ENCODE data around the gene S100A14. TPM values are rescaled to one million over a fixed set of nuclear protein-coding genes. Genes with fewer than 3 reads are reported as not detected.
A peak's percentile ranks its signal among the peaks of the same experiment; 100 is the strongest.

The S100A14 gene
- total and polyA plus RNA-seq, 2 of the 13 experiments (the other 11 are each of a cell fraction or from before 2014, with no cell fraction given), result 1.4 to 7.7 TPM

DNA sequence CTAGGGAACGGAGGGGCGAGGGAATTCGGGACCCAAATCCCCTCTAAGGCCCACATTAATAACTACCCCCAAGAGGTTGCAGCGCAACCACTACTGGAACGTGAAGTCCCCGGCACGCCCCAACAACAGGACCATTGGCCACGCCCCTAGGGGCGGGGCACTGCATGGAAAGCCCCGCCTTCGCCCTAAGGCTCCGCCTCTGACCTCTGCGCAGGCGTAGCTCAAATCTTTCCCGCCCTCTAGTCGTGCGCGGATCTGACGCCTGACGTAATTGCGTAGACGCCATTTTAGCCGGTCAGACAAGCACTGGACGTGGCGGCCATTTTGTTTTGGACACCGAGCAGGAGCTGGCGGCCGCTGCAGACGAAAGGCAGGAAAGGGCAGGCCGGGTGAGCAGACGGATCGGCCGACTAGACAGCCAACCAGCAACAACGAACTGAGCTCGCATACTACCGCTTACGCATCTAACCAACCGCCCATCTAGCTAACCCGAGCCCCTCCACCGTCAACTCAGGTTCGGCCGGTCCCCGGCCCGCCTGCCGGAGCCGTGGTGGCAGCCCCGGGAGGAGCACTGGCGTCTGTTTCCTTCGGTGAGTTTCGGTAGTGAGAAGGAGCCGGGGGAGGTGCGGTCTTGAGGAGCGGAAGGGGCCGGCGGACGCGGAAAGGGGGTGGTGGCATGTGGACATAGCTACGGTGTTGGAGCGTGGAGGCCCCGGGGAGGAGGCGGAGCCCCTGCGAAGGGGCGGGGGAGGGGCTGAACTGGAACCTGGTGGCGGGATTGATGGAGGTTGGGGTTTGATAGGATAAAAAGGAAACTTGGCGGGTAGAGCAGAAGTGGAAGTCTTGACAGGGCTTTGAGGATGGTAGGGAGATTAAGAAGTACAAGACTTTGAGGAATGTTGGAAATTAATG, 17.9 kb upstream of the S100A14 start, which contains the start of gene CHTOP (continued):
- TF ChIP-seq, protein P1, sequence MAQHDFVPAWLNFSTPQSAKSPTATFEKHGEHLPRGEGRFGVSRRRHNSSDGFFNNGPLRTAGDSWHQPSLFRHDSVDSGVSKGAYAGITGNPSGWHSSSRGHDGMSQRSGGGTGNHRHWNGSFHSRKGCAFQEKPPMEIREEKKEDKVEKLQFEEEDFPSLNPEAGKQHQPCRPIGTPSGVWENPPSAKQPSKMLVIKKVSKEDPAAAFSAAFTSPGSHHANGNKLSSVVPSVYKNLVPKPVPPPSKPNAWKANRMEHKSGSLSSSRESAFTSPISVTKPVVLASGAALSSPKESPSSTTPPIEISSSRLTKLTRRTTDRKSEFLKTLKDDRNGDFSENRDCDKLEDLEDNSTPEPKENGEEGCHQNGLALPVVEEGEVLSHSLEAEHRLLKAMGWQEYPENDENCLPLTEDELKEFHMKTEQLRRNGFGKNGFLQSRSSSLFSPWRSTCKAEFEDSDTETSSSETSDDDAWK (CRISPR knock-in tag; IDR thresholded peaks at IDR 0.05), result no peak
- TF ChIP-seq RBFOX2 (IDR thresholded peaks at IDR 0.05; ENCODE audit: low read depth, low read length), result peak; percentile 96
- peak; percentile 58; the same call in 1 of the 2 replicates for TF ChIP-seq MYC (CRISPR knock-in tag; IDR thresholded peaks at IDR 0.05; ENCODE audit: borderline replicate concordance)
- peak; percentile 96 for TF ChIP-seq ASH2L (IDR thresholded peaks at IDR 0.05; ENCODE audit: insufficient read length, low read depth, low read length)
- TF ChIP-seq TBX3 (IDR thresholded peaks at IDR 0.05; ENCODE audit: borderline replicate concordance), result peak; percentile 42; the same call in 1 of the 2 replicates
- no peak for TF ChIP-seq ZNF672 (CRISPR knock-in tag; IDR thresholded peaks at IDR 0.05)
- TF ChIP-seq, protein P2, sequence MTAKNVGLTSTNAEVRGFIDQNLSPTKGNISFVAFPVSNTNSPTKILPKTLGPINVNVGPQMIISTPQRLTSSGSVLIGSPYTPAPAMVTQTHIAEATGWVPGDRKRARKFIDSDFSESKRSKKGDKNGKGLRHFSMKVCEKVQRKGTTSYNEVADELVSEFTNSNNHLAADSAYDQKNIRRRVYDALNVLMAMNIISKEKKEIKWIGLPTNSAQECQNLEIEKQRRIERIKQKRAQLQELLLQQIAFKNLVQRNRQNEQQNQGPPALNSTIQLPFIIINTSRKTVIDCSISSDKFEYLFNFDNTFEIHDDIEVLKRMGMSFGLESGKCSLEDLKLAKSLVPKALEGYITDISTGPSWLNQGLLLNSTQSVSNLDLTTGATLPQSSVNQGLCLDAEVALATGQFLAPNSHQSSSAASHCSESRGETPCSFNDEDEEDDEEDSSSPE (CRISPR knock-in tag; IDR thresholded peaks at IDR 0.05), result peak; percentile 94
- TF ChIP-seq, protein P3, sequence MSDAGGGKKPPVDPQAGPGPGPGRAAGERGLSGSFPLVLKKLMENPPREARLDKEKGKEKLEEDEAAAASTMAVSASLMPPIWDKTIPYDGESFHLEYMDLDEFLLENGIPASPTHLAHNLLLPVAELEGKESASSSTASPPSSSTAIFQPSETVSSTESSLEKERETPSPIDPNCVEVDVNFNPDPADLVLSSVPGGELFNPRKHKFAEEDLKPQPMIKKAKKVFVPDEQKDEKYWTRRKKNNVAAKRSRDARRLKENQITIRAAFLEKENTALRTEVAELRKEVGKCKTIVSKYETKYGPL (CRISPR knock-in tag; IDR thresholded peaks at IDR 0.05), result no peak
- TF ChIP-seq NFE2L2 (IDR thresholded peaks at IDR 0.05; ENCODE audit: low read length), result no peak
- no peak; the same call in 1 of the 2 replicates for TF ChIP-seq CAMTA2 (CRISPR knock-in tag; IDR thresholded peaks at IDR 0.05; ENCODE audit: borderline replicate concordance)
- TF ChIP-seq ZFP37 (CRISPR knock-in tag; IDR thresholded peaks at IDR 0.05; ENCODE audit: borderline replicate concordance), result no peak
- no peak for TF ChIP-seq FOSL1 (CRISPR knock-in tag; IDR thresholded peaks at IDR 0.05; ENCODE audit: borderline replicate concordance)
- no peak for TF ChIP-seq ZNF335 (CRISPR knock-in tag; IDR thresholded peaks at IDR 0.05)
- 0 out of 2 replicates have a peak, but pooled peaks have one; percentile 47 for TF ChIP-seq MXD4 (CRISPR knock-in tag; IDR thresholded peaks at IDR 0.05)
- TF ChIP-seq, protein P4, sequence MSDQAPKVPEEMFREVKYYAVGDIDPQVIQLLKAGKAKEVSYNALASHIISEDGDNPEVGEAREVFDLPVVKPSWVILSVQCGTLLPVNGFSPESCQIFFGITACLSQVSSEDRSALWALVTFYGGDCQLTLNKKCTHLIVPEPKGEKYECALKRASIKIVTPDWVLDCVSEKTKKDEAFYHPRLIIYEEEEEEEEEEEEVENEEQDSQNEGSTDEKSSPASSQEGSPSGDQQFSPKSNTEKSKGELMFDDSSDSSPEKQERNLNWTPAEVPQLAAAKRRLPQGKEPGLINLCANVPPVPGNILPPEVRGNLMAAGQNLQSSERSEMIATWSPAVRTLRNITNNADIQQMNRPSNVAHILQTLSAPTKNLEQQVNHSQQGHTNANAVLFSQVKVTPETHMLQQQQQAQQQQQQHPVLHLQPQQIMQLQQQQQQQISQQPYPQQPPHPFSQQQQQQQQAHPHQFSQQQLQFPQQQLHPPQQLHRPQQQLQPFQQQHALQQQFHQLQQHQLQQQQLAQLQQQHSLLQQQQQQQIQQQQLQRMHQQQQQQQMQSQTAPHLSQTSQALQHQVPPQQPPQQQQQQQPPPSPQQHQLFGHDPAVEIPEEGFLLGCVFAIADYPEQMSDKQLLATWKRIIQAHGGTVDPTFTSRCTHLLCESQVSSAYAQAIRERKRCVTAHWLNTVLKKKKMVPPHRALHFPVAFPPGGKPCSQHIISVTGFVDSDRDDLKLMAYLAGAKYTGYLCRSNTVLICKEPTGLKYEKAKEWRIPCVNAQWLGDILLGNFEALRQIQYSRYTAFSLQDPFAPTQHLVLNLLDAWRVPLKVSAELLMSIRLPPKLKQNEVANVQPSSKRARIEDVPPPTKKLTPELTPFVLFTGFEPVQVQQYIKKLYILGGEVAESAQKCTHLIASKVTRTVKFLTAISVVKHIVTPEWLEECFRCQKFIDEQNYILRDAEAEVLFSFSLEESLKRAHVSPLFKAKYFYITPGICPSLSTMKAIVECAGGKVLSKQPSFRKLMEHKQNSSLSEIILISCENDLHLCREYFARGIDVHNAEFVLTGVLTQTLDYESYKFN (CRISPR knock-in tag; conservative IDR thresholded peaks at IDR 0.05), result peak; percentile 63
- TF ChIP-seq ISL2 (CRISPR knock-in tag; IDR thresholded peaks at IDR 0.05), result 0 out of 2 replicates have a peak, but pooled peaks have one; percentile 36
- TF ChIP-seq, protein P5, sequence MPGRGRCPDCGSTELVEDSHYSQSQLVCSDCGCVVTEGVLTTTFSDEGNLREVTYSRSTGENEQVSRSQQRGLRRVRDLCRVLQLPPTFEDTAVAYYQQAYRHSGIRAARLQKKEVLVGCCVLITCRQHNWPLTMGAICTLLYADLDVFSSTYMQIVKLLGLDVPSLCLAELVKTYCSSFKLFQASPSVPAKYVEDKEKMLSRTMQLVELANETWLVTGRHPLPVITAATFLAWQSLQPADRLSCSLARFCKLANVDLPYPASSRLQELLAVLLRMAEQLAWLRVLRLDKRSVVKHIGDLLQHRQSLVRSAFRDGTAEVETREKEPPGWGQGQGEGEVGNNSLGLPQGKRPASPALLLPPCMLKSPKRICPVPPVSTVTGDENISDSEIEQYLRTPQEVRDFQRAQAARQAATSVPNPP (CRISPR knock-in tag; IDR thresholded peaks at IDR 0.05), result peak; percentile 71
- TF ChIP-seq ZIK1 (CRISPR knock-in tag; IDR thresholded peaks at IDR 0.05; ENCODE audit: borderline replicate concordance, low read depth), result 0 out of 2 replicates have a peak, but pooled peaks have one; percentile 68
- TF ChIP-seq ZSCAN21 (CRISPR knock-in tag; IDR thresholded peaks at IDR 0.05; ENCODE audit: borderline replicate concordance), result peak; percentile 42; the same call in 1 of the 2 replicates
- TF ChIP-seq ZNF781 (CRISPR knock-in tag; IDR thresholded peaks at IDR 0.05; ENCODE audit: borderline replicate concordance, not compliant biosample characterization), result peak; percentile 75

Data from HepG2 (cell line).